GM18951 (cell line): Measurements from ENCODE around the gene DHX15.
"Not testable (repeated sequence)": the region's sequence is repeated elsewhere in the genome, so short reads cannot be mapped to it uniquely, and the experiment has no call there.

Source experiments
- POLR2A ChIP-seq: IDR thresholded peaks from 4 replicates; pipeline ENCODE4 v1.6.1; 2011; ENCODE audit warnings: mild to moderate bottlenecking; ENCODE audit not compliant: insufficient read length, insufficient read depth; ENCODE audit errors: extremely low read depth
- in situ Hi-C: fragments of 300-500 bp; cut with MboI; formaldehyde crosslinking; loops from one replicate; pipeline ENCODE4 v1.12.0; 2022; ENCODE audit warnings: low sequenced_read_pairs, mixed read lengths, inconsistent platforms; ENCODE audit not compliant: unreplicated experiment

Gene DHX15

GRCh38 chr4:24513718-24514117 lies 70.6 kb downstream of the DHX15 start:
- no peak for TF ChIP-seq POLR2A
- in situ Hi-C loops = no loop called here

GRCh38 chr4:24511371-24512063 lies 72.8 kb downstream of the DHX15 start:
- TF ChIP-seq POLR2A = no peak
- in situ Hi-C loops = no loop called here

- in situ Hi-C loops = no loop called here
- TF ChIP-seq POLR2A = no peak
These were observed 74.3 kb downstream of the DHX15 start for GRCh38 chr4:24510091-24510490.

DNA sequence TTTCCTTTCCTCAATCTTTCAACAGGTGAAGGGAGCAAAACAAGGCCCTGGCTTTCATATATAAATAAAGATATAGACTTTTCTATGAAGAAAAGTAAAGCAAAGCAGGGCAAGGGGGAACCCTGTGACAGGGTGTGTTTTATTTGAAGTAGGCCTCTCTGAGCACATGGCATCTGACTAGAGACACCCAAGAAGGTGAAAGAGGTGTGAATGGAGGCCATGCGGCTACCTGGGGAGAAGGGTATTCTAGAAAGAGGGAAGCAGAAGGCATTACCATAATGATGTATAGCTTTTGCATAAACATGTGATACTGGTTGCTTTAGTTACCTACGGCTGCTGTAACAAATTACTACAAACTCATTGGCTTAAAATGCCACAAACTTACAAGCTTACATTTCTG lies 75.8 kb downstream of the DHX15 start:
- TF ChIP-seq POLR2A = no peak
- in situ Hi-C loops = no loop called here

DNA sequence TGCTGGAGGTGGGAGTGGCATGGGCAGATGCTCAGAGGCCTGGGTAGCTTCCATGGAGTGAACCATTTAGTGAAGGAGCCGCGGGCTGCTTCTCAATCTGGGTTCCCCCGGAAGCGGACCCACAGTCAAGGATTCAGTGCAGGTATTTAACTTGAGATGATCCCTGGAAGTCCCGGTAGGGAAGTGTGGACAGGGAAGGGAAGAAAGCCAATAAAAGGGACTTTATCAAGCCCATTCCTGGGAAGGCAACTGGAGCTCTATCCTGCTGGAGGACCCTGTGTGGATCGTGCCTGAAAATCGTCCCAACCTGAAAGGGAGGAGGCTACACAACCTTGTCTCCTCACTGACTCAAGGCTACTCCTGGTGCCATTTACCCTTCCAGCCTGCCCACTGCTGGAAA lies 76.9 kb downstream of the DHX15 start:
- in situ Hi-C loops = no loop called here
- TF ChIP-seq POLR2A = no peak

GRCh38 chr4:24503090-24503489 lies 81.3 kb downstream of the DHX15 start:
- in situ Hi-C loops = not testable (repeated sequence)

DNA sequence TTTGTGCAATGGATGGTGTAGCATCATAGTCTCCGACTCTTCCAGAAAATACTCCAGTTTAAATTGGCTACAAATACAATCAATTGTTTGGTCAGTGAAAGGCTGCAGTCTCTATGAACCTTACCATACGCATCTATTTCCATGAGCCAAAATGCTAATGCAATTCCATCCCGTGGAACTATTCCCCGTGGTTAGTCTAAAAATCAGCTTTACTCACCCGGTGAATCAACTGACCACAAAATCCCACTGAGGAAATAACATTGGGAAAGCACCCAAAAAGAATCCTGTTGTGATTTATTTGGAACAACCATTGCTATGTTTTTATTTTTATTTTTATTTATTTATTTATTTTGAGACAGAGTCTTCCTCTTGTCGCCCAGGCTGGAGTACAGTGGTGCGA lies 87.1 kb downstream of the DHX15 start:
- in situ Hi-C loops = loop anchor here (25.0 kb wide), 1 partner anchor 190 kb away; no protein-coding TSS in a partner anchor
- TF ChIP-seq POLR2A = no peak

- in situ Hi-C loops = loop anchor here (25.0 kb wide), 1 partner anchor 191 kb away; no protein-coding TSS in a partner anchor
- TF ChIP-seq POLR2A = no peak
These were observed 87.8 kb downstream of the DHX15 start for GRCh38 chr4:24496597-24496996.

GRCh38 chr4:24495388-24495787 lies 89.0 kb downstream of the DHX15 start:
- TF ChIP-seq POLR2A = no peak
- in situ Hi-C loops = loop anchor here (25.0 kb wide), 1 partner anchor 192 kb away; no protein-coding TSS in a partner anchor

GRCh38 chr4:24489870-24490269 lies 94.5 kb downstream of the DHX15 start:
- in situ Hi-C loops = loop anchor here (25.0 kb wide), 1 partner anchor 197 kb away; no protein-coding TSS in a partner anchor
- no peak for TF ChIP-seq POLR2A

GRCh38 chr4:24488399-24489164 lies 95.8 kb downstream of the DHX15 start:
- no peak for TF ChIP-seq POLR2A
- in situ Hi-C loops = loop anchor here (25.0 kb wide), 1 partner anchor 199 kb away; no protein-coding TSS in a partner anchor

DNA sequence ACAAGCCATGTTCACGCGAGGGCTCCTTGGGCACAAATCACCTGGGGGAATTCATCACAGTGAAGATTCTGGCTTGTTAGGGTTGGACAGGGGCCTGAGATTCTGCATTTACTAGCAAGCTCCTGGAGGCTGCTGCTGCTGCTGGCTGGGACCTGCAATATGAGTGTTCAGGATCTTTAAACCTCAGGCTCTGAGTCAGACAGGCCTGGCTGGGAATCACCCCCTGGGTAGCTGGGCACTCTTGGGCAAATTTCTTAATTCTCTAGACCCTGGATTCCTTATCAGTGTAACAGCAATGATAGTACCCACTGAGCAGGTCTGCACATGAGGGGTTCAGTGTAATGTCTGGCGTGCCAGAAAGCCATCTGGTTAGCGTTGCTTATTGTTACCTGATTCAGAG lies 101.5 kb downstream of the DHX15 start:
- in situ Hi-C loops = loop anchor here (25.0 kb wide), 1 partner anchor 204 kb away; no protein-coding TSS in a partner anchor
- TF ChIP-seq POLR2A = no peak

DNA sequence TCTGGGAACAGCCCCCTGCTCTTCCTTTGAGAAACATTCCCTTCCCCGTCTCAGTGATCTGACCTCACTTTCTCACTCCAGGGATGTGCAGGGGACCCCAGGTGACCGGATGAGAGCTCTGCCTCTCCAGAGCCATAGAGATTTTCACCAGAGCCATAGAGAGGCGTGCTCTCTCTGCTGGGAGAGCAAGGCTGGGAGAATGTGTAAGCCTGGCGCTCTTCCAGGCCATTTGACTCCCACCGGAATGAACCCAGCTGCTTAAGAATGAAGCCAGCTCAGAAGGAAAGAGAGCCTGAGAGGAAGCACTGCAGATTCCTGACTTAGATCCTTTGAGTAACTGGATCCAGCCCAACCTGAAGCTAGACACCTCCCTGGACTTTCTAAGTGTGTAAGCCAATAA lies 106.4 kb downstream of the DHX15 start:
- TF ChIP-seq POLR2A = no peak
- in situ Hi-C loops = loop anchor here (25.0 kb wide), 1 partner anchor 209 kb away; no protein-coding TSS in a partner anchor
